Retina (tissue), 1 donor: Measurements from ENCODE around the gene TBC1D24.
A peak's percentile ranks its signal among the peaks of the same experiment; 100 is the strongest.

Source experiments
- DNase-seq: peaks from one replicate; pipeline ENCODE4 v3.0.0-alpha.2; 2016

The TBC1D24 gene

GRCh38 chr16:2483939-2484897 lies 9.3 kb downstream of the TBC1D24 start:
- no peak for DNase-seq

DNA sequence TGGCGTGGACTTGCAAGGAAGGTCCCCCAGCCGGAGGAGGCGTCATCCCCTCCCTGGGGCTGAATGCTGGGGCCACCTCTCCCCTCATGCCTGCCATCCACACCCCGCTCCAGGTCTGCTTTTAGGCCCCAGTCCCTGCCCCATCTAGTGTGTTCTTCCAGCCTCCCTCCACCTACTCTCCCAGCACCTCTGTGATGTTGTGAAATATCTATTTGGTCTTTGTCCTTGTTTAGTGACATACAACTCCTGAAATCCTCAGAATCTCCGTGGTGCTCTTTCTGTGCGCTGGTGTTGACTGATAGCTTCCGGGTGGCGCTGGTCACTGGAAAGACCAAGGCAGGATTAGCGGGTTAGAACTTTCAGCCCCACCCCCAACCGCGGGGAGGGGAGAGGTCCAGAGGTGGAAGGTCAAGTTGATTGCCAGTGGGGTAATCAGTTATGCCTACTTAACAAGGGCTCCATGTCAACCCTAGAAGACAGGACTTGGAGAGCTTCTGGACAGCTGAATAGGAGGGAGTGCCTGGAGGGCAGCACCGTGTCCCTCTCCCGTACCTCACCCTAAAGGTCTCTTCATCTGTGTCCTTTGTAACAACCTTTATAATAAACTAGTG lies 10.1 kb downstream of the TBC1D24 start:
- DNase-seq = no peak

DNA sequence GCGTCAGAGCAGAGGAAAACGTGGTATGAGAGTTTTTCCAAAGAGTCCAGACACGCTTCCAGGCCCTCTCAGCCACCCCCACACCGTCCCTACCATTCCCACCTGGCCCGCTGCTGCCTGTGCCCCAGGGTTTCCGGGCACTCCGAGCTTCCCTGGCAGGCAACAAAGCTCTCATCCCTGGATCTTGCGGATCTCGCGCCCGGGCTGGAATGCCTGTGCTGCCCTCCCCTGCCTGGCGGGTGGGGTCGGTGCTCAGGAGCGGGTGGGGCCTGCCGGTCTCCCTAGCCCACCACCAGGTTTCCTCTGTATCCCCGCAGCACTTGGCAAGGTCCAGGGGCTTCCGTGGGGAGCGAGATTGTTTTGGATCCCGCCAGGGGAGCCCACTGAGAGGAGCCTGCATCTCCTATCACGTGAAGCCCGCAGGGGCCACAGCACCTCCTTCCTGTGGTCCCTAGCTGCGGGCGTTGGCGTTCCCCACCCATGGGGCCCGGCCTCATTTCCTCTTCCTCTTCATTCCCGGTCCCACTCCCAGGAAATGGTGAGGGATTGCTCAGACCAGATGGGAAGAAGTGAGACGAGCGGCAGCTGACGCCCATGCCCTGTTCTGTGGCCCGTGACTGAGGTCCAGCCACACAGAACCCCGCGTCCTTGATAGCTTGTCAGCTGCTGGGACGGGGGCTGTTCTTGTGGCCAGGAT lies 11.0 kb downstream of the TBC1D24 start:
- no peak for DNase-seq

DNA sequence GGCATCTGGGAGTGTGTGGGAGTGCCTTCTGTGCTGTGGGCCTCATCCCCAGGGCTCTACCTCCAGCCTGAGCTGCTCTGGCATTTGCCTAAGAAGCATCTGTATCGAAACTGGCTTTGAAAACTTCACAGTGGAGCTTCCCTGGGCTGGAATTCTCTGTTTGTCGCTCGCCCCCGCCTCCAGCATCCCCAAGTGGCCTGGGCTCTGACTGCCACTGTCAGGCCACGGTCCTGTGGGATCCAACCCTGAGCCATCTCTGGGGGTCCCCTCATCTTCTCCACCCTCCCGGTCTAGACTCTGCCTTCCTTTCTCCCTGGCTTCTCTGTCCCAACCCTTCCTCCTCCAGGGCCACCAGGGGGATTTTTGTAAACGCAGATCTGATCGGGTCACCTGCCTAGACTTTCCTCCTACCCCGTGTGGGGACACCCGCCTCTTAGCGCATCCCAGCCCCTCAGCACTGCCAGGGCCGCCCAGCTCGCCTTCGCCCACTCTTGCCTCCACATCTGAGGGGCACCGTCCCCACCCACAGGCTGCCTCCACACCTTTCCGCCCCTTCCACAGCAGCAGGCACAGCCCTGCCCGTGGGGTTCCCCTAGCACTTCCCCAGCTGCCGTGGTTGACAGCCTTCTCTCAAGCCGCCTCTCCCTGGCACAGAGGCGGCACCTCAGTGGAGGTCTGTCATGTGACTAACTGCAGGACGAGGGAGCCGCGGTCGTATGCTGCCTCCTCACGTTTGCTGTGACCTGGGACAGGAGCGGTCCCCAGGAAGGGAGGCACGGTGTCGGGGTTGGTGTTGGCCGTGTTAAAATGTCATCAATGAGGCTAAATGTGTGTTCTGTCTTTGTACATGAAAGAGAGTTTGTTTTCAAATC lies 12.0 kb downstream of the TBC1D24 start:
- DNase-seq = peak; percentile 62

- DNase-seq = no peak
Observed at GRCh38 chr16:2487517-2487842, 12.6 kb downstream of the TBC1D24 start.

DNA sequence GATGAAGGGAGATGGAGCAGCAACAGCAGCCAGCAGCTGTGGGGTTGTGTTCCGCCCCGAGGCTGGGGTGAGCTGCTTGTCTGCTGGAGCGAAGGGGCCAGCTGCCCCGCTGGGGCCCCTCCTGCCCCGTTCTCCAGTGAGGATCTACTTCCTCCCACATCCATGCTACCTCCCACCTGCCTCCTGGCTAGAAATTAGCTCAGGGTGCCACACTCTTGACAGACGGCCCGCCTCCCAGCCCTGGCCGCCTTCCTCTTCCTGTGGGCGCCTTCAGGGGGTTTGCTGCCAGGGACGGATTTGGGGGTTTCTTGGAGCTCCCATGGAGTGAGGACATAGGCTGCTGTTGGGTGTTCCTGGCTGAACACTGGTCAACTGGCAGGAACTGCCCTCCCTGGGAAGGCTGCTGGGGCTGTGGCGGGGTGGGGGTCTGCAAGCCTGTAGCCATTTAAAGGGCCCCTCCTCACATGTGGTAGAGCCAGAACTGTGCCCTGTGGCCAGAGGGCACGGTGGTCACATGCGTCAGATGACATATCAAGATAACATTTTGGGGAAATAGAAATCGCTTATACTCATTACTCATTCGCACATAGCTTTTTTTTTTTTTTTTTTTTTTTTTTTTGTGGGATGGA lies 13.1 kb downstream of the TBC1D24 start:
- no peak for DNase-seq

- no peak for DNase-seq
Observed at GRCh38 chr16:2489581-2489980, 14.7 kb downstream of the TBC1D24 start.

DNA sequence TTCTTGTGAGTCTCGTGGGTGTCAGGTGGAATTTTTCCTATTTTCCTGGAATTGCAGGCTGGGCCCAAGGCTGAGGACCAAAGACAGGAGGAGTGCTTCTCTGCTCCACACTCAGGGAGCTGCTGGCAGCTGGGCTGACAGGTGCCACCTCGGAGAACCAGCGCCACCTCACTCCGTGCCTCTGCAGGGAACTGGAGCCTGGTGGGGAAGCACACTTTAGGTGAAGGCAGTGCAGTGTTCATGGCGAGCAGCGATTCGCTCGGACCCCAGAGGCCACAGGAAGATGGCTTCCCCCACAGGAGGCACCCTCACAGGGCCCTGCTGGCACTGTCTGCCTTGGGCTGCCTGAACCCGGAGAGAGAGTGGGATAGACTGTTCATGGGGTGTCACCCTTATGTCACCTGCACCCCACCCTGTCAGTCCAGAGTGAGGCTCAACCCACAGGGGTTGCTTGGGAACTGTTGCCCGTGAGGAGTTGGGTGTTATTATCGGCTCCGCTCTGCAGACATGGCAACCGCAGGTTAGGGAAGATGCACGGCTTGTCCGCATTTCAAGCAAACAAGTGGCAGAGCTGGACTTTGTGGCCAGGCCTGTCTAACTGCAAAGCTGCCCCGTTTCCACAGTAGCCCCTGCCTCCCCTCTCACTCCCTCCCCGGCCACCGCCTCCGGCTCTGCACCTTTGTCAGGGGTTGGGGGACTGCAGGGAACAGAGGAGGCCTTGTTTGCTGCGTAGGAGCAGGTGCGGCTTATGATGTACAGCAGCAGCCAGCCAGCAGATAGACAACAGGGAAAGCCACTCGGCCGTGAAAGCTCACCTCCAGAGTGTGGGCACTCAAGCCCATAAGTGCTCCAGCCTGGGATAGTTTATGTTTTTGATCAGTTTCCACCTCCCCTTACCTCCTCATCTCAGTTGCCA lies 15.5 kb downstream of the TBC1D24 start:
- no peak for DNase-seq

DNA sequence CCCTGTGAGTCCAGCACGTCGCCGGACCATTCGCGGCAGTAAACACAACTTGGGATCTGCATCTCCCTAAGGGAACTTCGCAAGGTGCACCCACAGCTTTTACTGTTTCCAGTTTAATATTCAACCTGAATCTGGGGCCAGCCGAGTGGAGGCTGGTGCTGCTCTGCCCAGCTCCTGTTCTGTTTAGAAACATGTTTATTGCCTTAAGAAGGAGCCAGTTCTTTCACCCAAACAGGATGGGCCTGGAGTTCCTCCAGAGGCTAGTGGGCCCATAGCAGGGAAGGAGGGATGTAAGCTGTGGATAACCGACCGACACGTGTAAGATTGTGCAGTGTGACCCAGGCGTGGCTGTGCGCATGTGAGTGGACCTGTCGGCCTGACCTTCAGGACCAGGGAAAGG lies 17.4 kb downstream of the TBC1D24 start:
- DNase-seq = no peak

- DNase-seq = no peak
Observed at GRCh38 chr16:2493605-2494004, 18.7 kb downstream of the TBC1D24 start.

GRCh38 chr16:2494616-2495015 lies 19.7 kb downstream of the TBC1D24 start:
- DNase-seq = no peak

DNA sequence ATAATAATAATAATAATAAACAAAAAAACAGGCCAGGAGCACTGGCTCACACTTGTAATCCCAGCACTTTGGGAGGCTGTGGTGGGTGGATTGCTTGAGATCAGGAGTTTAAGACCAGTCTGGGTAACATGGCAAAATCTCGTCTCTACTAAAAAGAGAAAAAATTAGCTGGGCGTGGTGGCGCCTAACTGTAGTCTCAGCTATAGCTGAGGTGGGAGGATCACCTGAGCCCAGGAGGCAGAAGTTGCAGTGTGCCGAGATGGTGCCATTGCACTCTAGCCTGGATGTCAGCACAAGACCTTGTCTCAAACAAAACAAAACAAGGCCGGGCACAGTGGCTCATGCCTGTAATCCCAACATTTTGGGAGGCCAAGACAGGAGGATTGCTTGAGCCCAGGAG lies 20.1 kb downstream of the TBC1D24 start:
- DNase-seq = no peak

DNA sequence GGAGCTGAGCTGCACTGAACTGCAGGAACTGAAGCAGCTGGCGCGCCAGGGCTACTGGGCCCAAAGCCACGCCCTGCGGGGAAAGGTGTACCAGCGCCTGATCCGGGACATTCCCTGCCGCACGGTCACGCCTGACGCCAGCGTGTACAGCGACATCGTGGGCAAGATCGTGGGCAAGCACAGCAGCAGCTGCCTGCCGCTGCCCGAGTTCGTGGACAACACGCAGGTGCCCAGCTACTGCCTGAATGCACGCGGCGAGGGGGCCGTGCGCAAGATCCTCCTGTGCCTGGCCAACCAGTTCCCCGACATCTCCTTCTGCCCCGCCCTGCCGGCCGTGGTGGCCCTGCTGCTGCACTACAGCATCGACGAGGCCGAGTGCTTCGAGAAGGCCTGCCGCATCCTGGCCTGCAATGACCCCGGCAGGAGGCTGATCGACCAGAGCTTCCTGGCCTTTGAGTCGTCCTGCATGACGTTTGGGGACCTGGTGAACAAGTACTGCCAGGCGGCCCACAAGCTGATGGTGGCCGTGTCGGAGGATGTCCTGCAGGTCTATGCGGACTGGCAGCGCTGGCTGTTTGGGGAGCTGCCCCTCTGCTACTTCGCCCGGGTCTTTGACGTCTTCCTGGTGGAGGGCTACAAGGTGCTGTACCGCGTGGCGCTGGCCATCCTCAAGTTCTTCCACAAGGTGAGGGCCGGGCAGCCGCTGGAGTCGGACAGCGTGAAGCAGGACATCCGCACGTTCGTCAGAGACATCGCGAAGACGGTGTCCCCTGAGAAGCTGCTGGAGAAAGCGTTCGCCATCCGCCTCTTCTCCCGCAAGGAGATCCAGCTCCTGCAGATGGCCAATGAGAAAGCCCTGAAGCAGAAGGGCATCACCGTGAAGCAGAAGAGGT lies 21.5 kb downstream of the TBC1D24 start:
- no peak for DNase-seq

DNA sequence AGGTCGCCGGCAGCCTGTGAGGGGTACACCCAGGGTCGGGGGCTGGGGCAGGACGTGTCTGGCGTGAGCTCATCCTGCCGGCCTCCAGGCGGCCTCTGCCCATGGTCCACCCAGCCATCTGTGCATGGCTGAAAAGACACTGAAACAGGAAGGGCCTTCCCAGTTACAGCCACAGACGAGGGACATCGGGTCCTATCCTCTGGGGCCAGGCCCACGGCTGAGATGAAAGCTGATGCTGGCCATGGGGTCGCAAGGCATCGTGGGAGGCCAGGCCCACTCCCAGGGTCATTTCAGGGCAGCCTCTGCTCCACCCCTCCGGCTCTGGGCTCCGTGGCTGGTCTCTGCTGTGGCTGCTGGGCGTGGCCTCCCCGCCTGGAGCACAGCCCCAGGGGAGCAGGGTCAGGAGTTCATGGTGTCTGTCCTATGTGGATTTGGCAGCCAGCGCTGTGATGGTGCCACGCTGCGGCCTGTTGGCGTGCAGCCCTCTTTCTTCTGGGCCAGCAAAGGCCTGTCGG lies 22.2 kb downstream of the TBC1D24 start:
- peak; percentile 47 for DNase-seq

GRCh38 chr16:2497695-2498484 lies 23.0 kb downstream of the TBC1D24 start:
- no peak for DNase-seq

DNA sequence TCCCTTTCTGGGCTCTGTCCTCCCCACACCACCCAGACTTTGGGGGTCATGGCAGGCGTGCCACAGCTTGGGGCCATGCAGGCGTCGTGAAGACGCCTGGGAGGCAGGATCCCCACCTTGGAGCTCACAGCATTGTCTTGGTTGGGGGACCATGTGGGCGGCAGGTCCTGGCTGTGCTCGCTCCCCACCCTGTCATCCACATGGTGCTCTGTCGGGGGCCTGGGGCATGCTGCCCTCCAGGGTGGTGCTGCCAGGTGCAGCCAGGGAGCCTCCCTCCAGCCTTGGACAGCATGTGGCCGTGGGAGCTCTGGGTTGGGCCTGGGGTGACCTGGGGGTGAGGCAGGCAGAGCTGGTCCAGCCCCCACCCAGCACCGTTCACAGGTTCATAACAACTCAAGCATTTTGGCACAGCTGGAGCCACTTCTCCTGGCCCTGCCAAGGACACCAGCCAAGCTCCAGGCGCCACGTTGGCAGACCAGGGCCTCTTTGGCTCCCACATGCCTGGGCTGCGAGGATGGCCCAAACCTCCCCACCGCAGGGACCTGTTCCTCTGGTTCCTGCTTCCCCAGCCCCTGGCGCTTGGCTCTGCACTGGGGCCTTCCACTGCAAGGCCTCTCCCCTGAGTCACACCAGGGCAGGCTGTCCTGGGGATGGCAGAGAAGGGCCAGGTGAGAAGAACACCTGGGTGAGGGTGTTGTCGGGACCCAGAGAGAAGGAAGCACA lies 23.8 kb downstream of the TBC1D24 start:
- DNase-seq = no peak

DNA sequence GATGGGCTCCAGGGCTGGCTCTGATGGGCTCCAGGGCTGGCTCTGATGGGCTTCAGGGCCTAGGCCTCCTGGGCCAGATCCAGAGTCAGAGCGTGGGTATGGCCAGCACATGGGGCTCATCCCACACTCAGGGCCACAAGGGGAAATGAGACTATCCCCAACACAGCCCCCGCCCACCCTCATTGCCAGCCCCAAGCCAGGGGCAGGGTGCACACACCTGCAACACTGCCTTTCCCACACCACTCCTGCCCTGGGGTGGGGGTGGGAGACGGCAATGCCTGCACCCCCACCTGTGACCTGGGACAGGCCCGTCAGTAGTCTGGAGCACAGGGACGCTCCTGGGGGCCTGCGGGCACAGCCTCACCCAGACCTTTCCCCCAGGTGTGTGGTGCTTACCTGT lies 24.5 kb downstream of the TBC1D24 start:
- no peak for DNase-seq

DNA sequence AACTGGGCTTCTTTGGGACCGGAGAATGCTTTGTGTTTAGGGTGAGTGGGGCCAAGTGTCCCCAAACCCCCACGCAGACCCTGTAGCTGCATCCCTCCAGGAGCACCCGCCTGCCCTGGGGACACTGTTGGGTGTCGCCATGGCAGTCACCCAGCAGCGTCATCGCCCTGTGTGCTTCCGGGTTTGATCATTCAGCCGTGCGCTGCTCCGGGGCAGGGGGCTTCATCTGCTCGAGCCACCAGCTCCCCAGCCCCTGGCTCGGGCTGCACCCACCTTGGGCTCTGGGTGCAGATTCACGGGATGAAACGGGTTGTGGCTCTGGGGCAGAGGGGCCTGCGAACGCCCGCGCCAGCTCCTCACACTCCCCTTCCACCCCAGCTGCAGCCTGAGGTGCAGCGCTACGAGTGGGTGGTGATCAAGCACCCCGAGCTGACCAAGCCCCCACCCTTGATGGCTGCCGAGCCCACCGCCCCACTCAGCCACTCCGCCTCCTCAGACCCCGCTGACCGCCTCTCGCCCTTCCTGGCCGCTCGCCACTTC lies 25.0 kb downstream of the TBC1D24 start:
- no peak for DNase-seq
